Right cardiac atrium (tissue), 5 donors: ENCODE measurements around the gene TSPAN18. TPM values are rescaled to one million over a fixed set of nuclear protein-coding genes. Genes with fewer than 3 reads are reported as not detected.
A peak's percentile ranks its signal among the peaks of the same experiment; 100 is the strongest.

Experiments used
- ATAC-seq, 2 donors: fragments of 200-7000 bp; cut with Tn5 transposase; one replicate each; pipeline versions ENCODE4 v1.8.0 to v1.9.1; 2020; ENCODE audit warnings: moderate library complexity in 2 of 2, mild to moderate bottlenecking in 1 of 2
- DNase-seq, 3 donors: peaks; one replicate each; pipeline ENCODE4 v3.0.0-alpha.2; 2020
- H3K27ac ChIP-seq: one replicate; pipeline ENCODE4 v1.5.1; 2013; ENCODE audit warnings: mild to moderate bottlenecking, low read length, control low read depth, moderate library complexity
- H3K27me3 ChIP-seq: one replicate; pipeline ENCODE4 v1.6.1; 2013; ENCODE audit not compliant: control insufficient read depth, insufficient read depth
- H3K4me1 ChIP-seq: one replicate; pipeline ENCODE4 v1.6.1; 2013; ENCODE audit warnings: low read length; ENCODE audit not compliant: control insufficient read depth, insufficient read depth
- H3K4me3 ChIP-seq: one replicate; pipeline ENCODE4 v1.5.1; 2013; ENCODE audit warnings: low read length, control low read depth
- H3K9me3 ChIP-seq: one replicate; pipeline ENCODE4 v1.6.1; 2013; ENCODE audit warnings: low read length; ENCODE audit not compliant: control insufficient read depth
- WGBS: extraction: QIAGEN DNeasy Blood & Tissue Kit; methylation state at CpG from one replicate; pipeline ENCODE4 v1.1.7; 2013; 5-methylcytosine and 5-hydroxymethylcytosine counted together
- intact Hi-C, 4 donors: fragments of 100-400 bp; cut with DNase I; formaldehyde crosslinking; loops; one replicate each; pipeline versions ENCODE4 v1.11.0 to v1.14.0; 2022 to 2023
- polyA plus RNA-seq: library from polyadenylated mRNA; stranded (reverse); fragments of 200-250 nt; gene quantifications from one replicate; pipeline ENCODE4 v1.2.3, GENCODE V29; 2013
- total RNA-seq, 4 donors: library from RNA; stranded (reverse); fragmentation: NEBNext Ultra II Directional; extraction: Animal tissue kit (Norgen Biotek cat#: 25700); gene quantifications; one replicate each; pipeline ENCODE4 v1.2.1, GENCODE V29; 2021
- donor health status: healthy with polysubstance abuse.
- donor health status: DM: no; HTN: yes; CAD: no.
- donor health status: DM: no; HTN: no; CAD: no.
- donor health status: DM: no; HTN: yes; CAD: no; lungs with severe emphysema.
- donor health status: DM: yes; HTN: yes; CAD: no.

Gene TSPAN18
- total and polyA plus RNA-seq, 5 donors: 120 to 236 (median 192) TPM

DNA sequence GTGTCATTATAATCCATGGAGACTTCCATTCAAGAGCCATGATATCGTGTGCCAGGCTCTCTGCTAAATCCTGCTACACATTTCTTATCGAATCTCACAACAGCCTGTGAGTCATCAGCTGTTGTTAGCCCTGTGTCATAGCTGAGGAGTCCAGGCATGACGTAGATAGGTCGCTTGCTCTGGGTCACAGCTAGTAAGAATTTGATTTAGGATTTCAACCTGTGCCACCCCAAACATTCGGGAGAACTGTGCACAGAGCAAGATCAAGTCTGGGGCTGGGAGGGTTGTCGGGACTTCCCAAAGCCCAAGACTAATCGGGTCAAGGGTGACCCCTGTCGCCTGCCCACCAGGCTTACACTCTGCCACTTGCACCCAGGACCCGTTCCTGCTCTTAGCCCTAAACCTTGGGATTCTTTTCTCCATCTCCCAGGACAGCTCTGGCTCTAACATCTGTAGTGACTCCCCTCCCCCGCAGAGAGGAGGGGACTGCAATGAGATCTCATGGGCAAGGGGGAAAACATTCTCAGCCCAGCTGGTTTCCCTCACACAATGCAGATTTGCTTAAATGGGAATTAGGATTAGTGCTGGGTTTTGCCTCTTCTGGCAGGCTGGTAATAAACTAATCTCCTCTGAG is 34.3 kb downstream of the TSPAN18 start:
- intact Hi-C loops: no loop called here
- Histone ChIP-seq H3K27me3 (no peaks in the 10 kb centered on the region), H3K9me3 (no peaks in the 10 kb centered on the region), H3K27ac (peak overlapping the region; percentile 94), H3K4me1 (peaks cover 26% of the 10 kb centered on the region), H3K4me3 (no peak overlapping the region)
- 23% methylated on average over 10 of the region's 10 CpGs for WGBS
- DNase-seq: peak in 2 of 3 donors; percentile 69 to 77
- ATAC-seq: peak; percentile 91 to 92

DNA sequence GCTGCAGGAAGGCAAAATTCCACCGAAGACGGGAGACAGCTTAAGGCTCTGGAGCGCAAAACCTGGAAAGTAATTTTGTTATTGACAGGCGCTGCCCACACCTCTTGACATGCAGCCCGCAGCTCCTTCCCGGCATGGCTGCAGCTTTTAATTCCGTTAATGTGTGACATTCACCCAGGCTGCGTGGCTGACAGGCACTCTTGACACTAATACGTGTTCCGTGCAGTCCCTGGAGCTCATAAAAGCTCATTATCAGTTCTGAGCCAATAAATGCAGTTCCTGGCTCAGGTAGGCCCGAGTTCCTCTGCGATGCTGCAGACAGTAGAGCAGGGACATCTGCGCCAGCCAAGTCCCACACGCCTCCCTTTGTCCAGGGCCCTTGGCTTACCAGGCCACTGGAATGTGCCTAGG is 34.8 kb downstream of the TSPAN18 start:
- peak overlapping the region; percentile 94 for H3K27ac ChIP-seq
- DNase-seq (peak in 2 of 3 donors; percentile 38 to 58), ATAC-seq (peak; percentile 7)
- H3K27me3 ChIP-seq: no peaks in the 10 kb centered on the region
- intact Hi-C loops: no loop called here
- H3K9me3 ChIP-seq: no peaks in the 10 kb centered on the region
- peaks cover 30% of the 10 kb centered on the region for H3K4me1 ChIP-seq
- WGBS: 34% methylated on average over 14 of the region's 14 CpGs
- H3K4me3 ChIP-seq: no peak overlapping the region

DNA sequence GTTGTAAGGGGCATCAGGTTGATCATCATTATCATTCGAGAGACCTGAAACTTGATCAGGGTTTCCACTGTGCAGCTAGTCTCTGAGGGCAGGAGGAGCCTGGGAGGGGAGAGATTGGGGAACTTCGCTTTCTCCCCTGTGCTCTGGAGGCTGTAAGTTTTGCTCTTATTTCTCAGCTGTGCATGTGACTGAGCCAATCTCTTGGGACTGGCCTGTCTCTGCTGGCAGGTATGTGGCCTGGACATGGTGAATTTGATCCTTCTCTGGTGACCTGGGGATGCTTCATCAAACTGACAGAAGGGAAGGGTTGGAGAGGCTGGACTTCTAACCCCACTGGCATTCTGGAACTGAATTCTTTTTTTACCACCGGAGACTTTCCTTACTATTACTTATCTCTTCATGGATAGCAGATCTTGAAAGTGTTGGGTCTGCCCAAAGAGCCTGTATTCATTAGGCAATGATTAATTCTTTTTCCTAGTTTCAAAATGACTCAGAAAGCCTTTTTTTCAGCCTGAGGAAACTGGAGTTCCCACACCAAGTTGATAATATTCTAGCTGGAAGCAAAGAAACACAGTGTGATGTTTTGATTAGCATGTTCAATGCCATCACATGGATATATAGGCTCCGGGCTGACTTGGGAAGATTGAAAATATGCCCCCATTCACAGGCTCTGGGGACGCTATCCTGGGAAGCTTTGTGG is 36.5 kb downstream of the TSPAN18 start:
- DNase-seq: no peak
- 53% methylated on average over 5 of the region's 5 CpGs for WGBS
- no peak for ATAC-seq
- Histone ChIP-seq H3K4me1 (peaks cover 33% of the 10 kb centered on the region), H3K27ac (peak overlapping the region; percentile 88), H3K4me3 (no peak overlapping the region), H3K9me3 (no peaks in the 10 kb centered on the region), H3K27me3 (no peaks in the 10 kb centered on the region)
- intact Hi-C loops: no loop called here

DNA sequence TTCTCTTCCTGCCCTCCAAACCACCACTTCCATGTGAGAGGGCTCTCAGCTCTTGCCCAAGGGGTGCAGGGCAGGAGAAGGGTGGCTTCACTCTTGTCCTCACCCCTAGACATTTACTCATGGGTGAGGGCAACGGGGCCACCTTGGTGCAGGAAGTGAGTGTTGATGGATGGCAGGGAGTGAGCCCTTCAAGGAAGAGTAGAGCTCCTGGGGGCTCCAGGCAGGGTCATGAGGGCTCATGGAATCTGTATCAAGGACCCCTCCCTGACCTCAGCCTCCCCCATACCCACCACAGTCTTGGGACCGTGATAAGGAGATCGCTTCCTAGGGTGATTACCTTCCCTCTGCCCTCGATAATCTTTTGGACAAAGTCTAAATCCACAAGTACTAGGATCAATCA is 37.8 kb downstream of the TSPAN18 start:
- Histone ChIP-seq H3K27ac (peak overlapping the region; percentile 11), H3K4me3 (no peak overlapping the region), H3K4me1 (peaks cover 33% of the 10 kb centered on the region), H3K27me3 (no peaks in the 10 kb centered on the region), H3K9me3 (no peaks in the 10 kb centered on the region)
- ATAC-seq (no peak), DNase-seq (no peak)
- intact Hi-C loops: no loop called here
- WGBS: 85% methylated on average over 4 of the region's 4 CpGs

DNA sequence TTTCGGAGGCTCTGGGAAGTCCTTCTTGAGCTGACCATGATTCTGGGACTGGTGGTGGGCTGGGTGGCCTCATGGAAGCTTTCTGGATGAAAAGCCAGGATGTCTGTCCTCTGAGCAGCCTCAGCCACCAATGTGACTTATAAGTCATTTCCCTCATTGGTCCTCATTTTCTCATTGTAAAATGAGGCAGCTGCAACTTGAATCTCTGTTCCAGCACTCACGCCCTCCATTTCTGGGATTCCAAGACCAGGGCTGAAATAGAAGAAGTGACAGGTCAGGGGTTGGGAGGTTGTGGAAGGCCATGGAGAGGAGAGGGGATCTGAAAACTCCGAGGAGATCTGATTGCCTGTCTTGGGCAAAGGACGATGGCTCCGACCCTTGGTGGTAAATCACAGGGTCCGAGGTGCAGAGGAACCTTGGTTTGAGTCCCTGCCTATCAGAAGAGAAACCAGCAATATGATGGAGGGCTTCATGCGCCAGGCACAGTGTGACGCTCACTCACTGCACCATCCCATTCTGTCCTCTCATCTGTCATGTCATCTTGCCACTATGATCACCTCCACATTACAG is 38.3 kb downstream of the TSPAN18 start:
- ATAC-seq: no peak
- H3K27me3 ChIP-seq: no peaks in the 10 kb centered on the region
- peak overlapping the region; percentile 40 for H3K27ac ChIP-seq
- H3K9me3 ChIP-seq: no peaks in the 10 kb centered on the region
- no peak for DNase-seq
- intact Hi-C loops: no loop called here
- no peak overlapping the region for H3K4me3 ChIP-seq
- 92% methylated on average over 8 of the region's 8 CpGs for WGBS
- peaks cover 29% of the 10 kb centered on the region for H3K4me1 ChIP-seq

DNA sequence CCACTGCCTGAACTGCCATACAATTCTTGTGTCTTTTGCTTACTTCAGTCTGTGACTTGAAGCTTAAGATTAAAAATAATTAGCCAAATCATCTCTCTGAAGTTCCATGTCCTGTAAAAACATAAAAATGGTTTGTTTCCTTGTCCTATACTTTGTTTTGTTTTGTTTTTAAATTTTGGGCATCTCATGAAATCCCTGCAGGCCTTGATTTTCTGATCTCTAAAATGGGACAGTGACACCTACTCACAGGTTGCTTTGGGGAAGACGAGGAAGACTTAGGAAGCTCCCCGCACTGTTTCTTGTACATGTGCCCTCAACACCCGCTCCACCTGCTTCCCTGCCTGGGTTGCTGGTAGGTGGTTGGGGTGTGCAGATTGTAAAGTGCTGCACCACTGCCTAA is 38.9 kb downstream of the TSPAN18 start:
- no peaks in the 10 kb centered on the region for H3K27me3 ChIP-seq
- DNase-seq: no peak
- H3K4me3 ChIP-seq: no peak overlapping the region
- H3K9me3 ChIP-seq: no peaks in the 10 kb centered on the region
- intact Hi-C loops: loop anchor here in 1 of 4 donors (2.0 kb wide), 1 partner anchor 97 kb away; no protein-coding TSS in a partner anchor
- peak overlapping the region; percentile 99 for H3K27ac ChIP-seq
- no peak for ATAC-seq
- peaks cover 32% of the 10 kb centered on the region for H3K4me1 ChIP-seq
- WGBS: 70% methylated on average over 3 of the region's 3 CpGs

GRCh38 chr11:44766112-44766971 is 39.6 kb downstream of the TSPAN18 start:
- H3K27ac ChIP-seq: peak overlapping the region; percentile 99
- no peaks in the 10 kb centered on the region for H3K27me3 ChIP-seq
- intact Hi-C loops: loop anchor here in 1 of 4 donors (2.0 kb wide), 1 partner anchor 96 kb away; no protein-coding TSS in a partner anchor
- WGBS: 8% methylated on average over 8 of the region's 8 CpGs
- peaks cover 30% of the 10 kb centered on the region for H3K4me1 ChIP-seq
- H3K9me3 ChIP-seq: no peaks in the 10 kb centered on the region
- peak; percentile 87 to 92 (median 92) for DNase-seq
- ATAC-seq: peak; percentile 90 to 91
- no peak overlapping the region for H3K4me3 ChIP-seq

- ATAC-seq (peak; percentile 80 to 86), DNase-seq (peak in 1 of 3 donors; percentile 42)
- Histone ChIP-seq H3K9me3 (no peaks in the 10 kb centered on the region), H3K4me3 (no peak overlapping the region), H3K4me1 (peaks cover 26% of the 10 kb centered on the region), H3K27ac (peak overlapping the region; percentile 99), H3K27me3 (no peaks in the 10 kb centered on the region)
- intact Hi-C loops: loop anchor here in 1 of 4 donors (2.0 kb wide), 1 partner anchor 96 kb away; no protein-coding TSS in a partner anchor
Measured at GRCh38 chr11:44766972-44767278, 40.2 kb downstream of the TSPAN18 start.

DNA sequence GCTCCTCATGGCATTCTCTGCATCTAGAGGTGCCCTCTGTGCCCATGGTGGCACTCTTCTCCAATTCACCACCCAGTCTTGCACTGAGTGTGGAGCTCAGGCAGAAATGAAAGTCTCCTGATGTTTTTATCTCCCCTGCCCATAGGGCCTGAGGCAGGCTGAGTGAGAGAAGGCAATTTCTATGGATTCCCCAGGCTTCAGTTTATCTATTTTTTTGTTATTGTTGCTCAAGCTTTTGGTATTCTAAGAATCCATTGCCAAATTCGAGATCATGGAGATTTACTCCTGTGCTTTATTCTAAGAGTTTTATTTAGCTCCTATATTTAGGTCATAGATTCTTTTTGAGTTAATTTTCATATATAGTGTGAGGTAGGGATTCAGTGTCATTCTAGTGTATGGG is 40.7 kb downstream of the TSPAN18 start:
- intact Hi-C loops: loop anchor here in 1 of 4 donors (2.0 kb wide), 1 partner anchor 95 kb away; no protein-coding TSS in a partner anchor
- ATAC-seq (no peak), DNase-seq (no peak)
- no peaks in the 10 kb centered on the region for H3K9me3 ChIP-seq
- H3K4me3 ChIP-seq: no peak overlapping the region
- peak overlapping the region; percentile 99 for H3K27ac ChIP-seq
- H3K27me3 ChIP-seq: no peaks in the 10 kb centered on the region
- 49% methylated on average over 1 of the region's 1 CpG for WGBS
- H3K4me1 ChIP-seq: peaks cover 26% of the 10 kb centered on the region

DNA sequence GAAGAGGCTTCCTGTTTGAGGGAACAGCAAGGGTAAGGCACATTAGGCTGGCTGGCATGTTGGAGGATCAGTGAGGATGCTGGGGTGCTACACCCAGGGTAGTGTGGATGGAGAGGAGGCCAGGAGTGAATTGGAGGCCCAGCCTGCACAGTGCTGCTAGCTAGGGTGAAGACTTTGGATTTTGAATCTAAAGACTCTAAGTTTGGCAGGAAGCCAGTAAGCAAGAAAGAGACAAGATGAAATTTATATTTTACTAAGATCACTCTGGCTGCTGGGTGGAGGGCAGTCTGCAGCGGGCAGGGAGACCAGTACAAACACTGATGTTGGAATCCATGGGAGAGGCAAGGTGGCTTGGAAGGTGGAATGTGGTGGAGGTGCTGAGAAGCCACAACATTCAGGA is 43.6 kb downstream of the TSPAN18 start:
- Histone ChIP-seq H3K27me3 (no peaks in the 10 kb centered on the region), H3K4me3 (no peak overlapping the region), H3K4me1 (peaks cover 29% of the 10 kb centered on the region), H3K9me3 (no peaks in the 10 kb centered on the region), H3K27ac (peak overlapping the region; percentile 18)
- ATAC-seq: no peak
- no peak for DNase-seq
- WGBS: 96% methylated on average over 1 of the region's 1 CpG
- intact Hi-C loops: loop anchor here in 1 of 4 donors (5.0 kb wide), 1 partner anchor 38 kb away; no protein-coding TSS in a partner anchor
